Measurements from ENCODE around the gene SYT17.

SYT17 gene

GRCh38 chr16:19266774-19267173, 98.7 kb downstream of the SYT17 start:
- DNase-seq: no peak

- no peak for DNase-seq
Measured at GRCh38 chr16:19269098-19269497, 101.1 kb downstream of the SYT17 start.

GRCh38 chr16:19274165-19274797, 106.2 kb downstream of the SYT17 start:
- no peak for DNase-seq

GRCh38 chr16:19278403-19278802, 110.4 kb downstream of the SYT17 start:
- no peak for DNase-seq

- DNase-seq: no peak
Measured at GRCh38 chr16:19281246-19281645, 113.2 kb downstream of the SYT17 start.

GRCh38 chr16:19282101-19282500, 114.1 kb downstream of the SYT17 start:
- no peak for DNase-seq

GRCh38 chr16:19283637-19284036, 115.6 kb downstream of the SYT17 start:
- DNase-seq: no peak

GRCh38 chr16:19284207-19284606, 116.2 kb downstream of the SYT17 start:
- DNase-seq: peak; percentile 81

- DNase-seq: no peak
Measured at GRCh38 chr16:19285431-19285830, 117.4 kb downstream of the SYT17 start, which contains the start of gene CLEC19A. TSS of gene CLEC19A (plus strand) at chr16:19285731. CDS start at chr16:19285852, 121 bp downstream.

GRCh38 chr16:19286827-19287226, 118.8 kb downstream of the SYT17 start:
- no peak for DNase-seq

GRCh38 chr16:19287241-19287640, 119.2 kb downstream of the SYT17 start:
- no peak for DNase-seq

- no peak for DNase-seq
Measured at GRCh38 chr16:19288872-19289799, 121.1 kb downstream of the SYT17 start.

- no peak for DNase-seq
Measured at GRCh38 chr16:19289811-19290485, 121.9 kb downstream of the SYT17 start.

GRCh38 chr16:19290860-19291259, 122.8 kb downstream of the SYT17 start:
- no peak for DNase-seq

GRCh38 chr16:19291475-19291874, 123.4 kb downstream of the SYT17 start:
- no peak for DNase-seq

GRCh38 chr16:19292186-19292585, 124.1 kb downstream of the SYT17 start:
- DNase-seq: no peak

- DNase-seq: no peak
Measured at GRCh38 chr16:19294156-19294649, 126.2 kb downstream of the SYT17 start.

GRCh38 chr16:19295393-19295792, 127.4 kb downstream of the SYT17 start:
- DNase-seq: no peak

GRCh38 chr16:19297454-19297853, 129.4 kb downstream of the SYT17 start:
- no peak for DNase-seq

- DNase-seq: no peak
Measured at GRCh38 chr16:19299565-19299964, 131.5 kb downstream of the SYT17 start.

- no peak for DNase-seq
Measured at GRCh38 chr16:19301931-19302330, 133.9 kb downstream of the SYT17 start.

- DNase-seq: no peak
Measured at GRCh38 chr16:19304750-19305149, 136.7 kb downstream of the SYT17 start.

- no peak for DNase-seq
Measured at GRCh38 chr16:19305443-19305842, 137.4 kb downstream of the SYT17 start.
